Liver (tissue), 3 donors: ENCODE data around the gene CCDC91.

Source experiments
- GABPA ChIP-seq, 2 donors: IDR thresholded peaks in 1 of 2; conservative IDR thresholded peaks in 1 of 2; 2 replicates each; pipeline ENCODE4 v1.6.1; 2016; ENCODE audit warnings: antibody characterized with exemption in 2 of 2, mild to moderate bottlenecking in 1 of 2, moderate library complexity in 1 of 2
- RAD21 ChIP-seq, 2 donors: IDR thresholded peaks; 2 replicates each; pipeline ENCODE4 v1.6.1; 2016; ENCODE audit warnings: antibody characterized with exemption in 2 of 2, mild to moderate bottlenecking in 2 of 2
- RXRA ChIP-seq, 2 donors: IDR thresholded peaks; 2 replicates each; pipeline ENCODE4 v1.6.1; 2017 to 2018; ENCODE audit warnings: antibody characterized with exemption in 2 of 2, mild to moderate bottlenecking in 1 of 2
- TAF1 ChIP-seq: conservative IDR thresholded peaks from 2 replicates; pipeline ENCODE4 v1.6.1; 2016; ENCODE audit warnings: antibody characterized with exemption, mild to moderate bottlenecking
- YY1 ChIP-seq: IDR thresholded peaks from 2 replicates; pipeline ENCODE4 v1.6.1; 2016; ENCODE audit warnings: antibody characterized with exemption, mild to moderate bottlenecking
- TF ChIP-seq, protein P1 (sequence below): fragments of 150-350 bp; IDR thresholded peaks from 2 replicates; pipeline ENCODE4 v1.5.1; 2017; ENCODE audit warnings: improper control_type of control experiment, low read depth, low read length; ENCODE audit not compliant: missing input control
- TF ChIP-seq, protein P2 (sequence below): IDR thresholded peaks from 2 replicates; pipeline ENCODE4 v1.6.1; 2016; ENCODE audit warnings: antibody characterized with exemption, mild to moderate bottlenecking
- TF ChIP-seq, protein P3 (sequence below): IDR thresholded peaks from 2 replicates; pipeline ENCODE4 v1.6.1; 2016; ENCODE audit warnings: antibody characterized with exemption
- donor health status: healthy.
- donor health status: healthy.

DNA sequence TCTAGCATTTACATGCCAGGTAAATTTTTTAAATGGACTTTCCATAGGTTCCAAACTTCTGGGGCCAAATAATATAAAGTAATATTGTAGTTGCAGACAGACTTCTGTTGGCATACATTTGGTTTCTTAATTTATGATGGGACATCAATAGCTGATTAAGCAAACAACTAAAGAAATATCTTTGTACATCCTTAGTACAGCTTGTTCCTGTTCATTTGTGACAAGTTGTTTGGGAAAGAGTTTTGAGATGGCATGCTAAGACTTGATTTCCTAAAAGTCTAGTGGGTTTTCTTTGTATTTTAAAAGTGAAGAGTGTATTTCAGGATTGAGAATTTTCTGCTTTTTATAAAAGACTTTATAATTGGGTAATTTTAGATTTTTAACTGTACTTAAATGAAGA, 41.0 kb downstream of the CCDC91 start:
- TF ChIP-seq, protein P1, sequence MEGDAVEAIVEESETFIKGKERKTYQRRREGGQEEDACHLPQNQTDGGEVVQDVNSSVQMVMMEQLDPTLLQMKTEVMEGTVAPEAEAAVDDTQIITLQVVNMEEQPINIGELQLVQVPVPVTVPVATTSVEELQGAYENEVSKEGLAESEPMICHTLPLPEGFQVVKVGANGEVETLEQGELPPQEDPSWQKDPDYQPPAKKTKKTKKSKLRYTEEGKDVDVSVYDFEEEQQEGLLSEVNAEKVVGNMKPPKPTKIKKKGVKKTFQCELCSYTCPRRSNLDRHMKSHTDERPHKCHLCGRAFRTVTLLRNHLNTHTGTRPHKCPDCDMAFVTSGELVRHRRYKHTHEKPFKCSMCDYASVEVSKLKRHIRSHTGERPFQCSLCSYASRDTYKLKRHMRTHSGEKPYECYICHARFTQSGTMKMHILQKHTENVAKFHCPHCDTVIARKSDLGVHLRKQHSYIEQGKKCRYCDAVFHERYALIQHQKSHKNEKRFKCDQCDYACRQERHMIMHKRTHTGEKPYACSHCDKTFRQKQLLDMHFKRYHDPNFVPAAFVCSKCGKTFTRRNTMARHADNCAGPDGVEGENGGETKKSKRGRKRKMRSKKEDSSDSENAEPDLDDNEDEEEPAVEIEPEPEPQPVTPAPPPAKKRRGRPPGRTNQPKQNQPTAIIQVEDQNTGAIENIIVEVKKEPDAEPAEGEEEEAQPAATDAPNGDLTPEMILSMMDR = no peak
- TF ChIP-seq RXRA (IDR thresholded peaks at IDR 0.05) = no peak
- no peak for TF ChIP-seq RAD21 (IDR thresholded peaks at IDR 0.05)
- no peak for TF ChIP-seq YY1
- TF ChIP-seq, protein P2, sequence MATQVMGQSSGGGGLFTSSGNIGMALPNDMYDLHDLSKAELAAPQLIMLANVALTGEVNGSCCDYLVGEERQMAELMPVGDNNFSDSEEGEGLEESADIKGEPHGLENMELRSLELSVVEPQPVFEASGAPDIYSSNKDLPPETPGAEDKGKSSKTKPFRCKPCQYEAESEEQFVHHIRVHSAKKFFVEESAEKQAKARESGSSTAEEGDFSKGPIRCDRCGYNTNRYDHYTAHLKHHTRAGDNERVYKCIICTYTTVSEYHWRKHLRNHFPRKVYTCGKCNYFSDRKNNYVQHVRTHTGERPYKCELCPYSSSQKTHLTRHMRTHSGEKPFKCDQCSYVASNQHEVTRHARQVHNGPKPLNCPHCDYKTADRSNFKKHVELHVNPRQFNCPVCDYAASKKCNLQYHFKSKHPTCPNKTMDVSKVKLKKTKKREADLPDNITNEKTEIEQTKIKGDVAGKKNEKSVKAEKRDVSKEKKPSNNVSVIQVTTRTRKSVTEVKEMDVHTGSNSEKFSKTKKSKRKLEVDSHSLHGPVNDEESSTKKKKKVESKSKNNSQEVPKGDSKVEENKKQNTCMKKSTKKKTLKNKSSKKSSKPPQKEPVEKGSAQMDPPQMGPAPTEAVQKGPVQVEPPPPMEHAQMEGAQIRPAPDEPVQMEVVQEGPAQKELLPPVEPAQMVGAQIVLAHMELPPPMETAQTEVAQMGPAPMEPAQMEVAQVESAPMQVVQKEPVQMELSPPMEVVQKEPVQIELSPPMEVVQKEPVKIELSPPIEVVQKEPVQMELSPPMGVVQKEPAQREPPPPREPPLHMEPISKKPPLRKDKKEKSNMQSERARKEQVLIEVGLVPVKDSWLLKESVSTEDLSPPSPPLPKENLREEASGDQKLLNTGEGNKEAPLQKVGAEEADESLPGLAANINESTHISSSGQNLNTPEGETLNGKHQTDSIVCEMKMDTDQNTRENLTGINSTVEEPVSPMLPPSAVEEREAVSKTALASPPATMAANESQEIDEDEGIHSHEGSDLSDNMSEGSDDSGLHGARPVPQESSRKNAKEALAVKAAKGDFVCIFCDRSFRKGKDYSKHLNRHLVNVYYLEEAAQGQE = no peak
- no peak for TF ChIP-seq TAF1
- TF ChIP-seq, protein P3, sequence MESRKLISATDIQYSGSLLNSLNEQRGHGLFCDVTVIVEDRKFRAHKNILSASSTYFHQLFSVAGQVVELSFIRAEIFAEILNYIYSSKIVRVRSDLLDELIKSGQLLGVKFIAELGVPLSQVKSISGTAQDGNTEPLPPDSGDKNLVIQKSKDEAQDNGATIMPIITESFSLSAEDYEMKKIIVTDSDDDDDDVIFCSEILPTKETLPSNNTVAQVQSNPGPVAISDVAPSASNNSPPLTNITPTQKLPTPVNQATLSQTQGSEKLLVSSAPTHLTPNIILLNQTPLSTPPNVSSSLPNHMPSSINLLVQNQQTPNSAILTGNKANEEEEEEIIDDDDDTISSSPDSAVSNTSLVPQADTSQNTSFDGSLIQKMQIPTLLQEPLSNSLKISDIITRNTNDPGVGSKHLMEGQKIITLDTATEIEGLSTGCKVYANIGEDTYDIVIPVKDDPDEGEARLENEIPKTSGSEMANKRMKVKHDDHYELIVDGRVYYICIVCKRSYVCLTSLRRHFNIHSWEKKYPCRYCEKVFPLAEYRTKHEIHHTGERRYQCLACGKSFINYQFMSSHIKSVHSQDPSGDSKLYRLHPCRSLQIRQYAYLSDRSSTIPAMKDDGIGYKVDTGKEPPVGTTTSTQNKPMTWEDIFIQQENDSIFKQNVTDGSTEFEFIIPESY = no peak
- TF ChIP-seq GABPA (IDR thresholded peaks at IDR 0.05 in 1 of 2, conservative IDR thresholded peaks at IDR 0.05 in 1 of 2) = no peak
